Cortex of kidney (tissue), 1 donor: ENCODE measurements around the gene SGK2.

Source experiments
- DNase-seq: peaks from one replicate; lab custom pipeline; 2025; lab: John Stamatoyannopoulos, UW

The SGK2 gene

GRCh38 chr20:43558412-43559146 lies at the start of gene SGK2:
Gene SGK2 (plus strand): TSS chr20:43559027. CDS start chr20:43566496, 7,469 bp downstream.
- no peak for DNase-seq

- DNase-seq: no peak
Measured at GRCh38 chr20:43511879-43512278, 46.9 kb upstream of the SGK2 start.

GRCh38 chr20:43513372-43513930 lies 45.4 kb upstream of the SGK2 start:
- no peak for DNase-seq

GRCh38 chr20:43513931-43514647 lies 44.7 kb upstream of the SGK2 start:
- DNase-seq: no peak

- DNase-seq: no peak
Measured at GRCh38 chr20:43514648-43514999, 44.2 kb upstream of the SGK2 start.

- DNase-seq: no peak
Measured at GRCh38 chr20:43515628-43516027, 43.2 kb upstream of the SGK2 start.

- no peak for DNase-seq
Measured at GRCh38 chr20:43516251-43516824, 42.5 kb upstream of the SGK2 start.

GRCh38 chr20:43520074-43520630 lies 38.7 kb upstream of the SGK2 start:
- no peak for DNase-seq

GRCh38 chr20:43525021-43525420 lies 33.8 kb upstream of the SGK2 start:
- no peak for DNase-seq

- DNase-seq: no peak
Measured at GRCh38 chr20:43528258-43528875, 30.5 kb upstream of the SGK2 start.

GRCh38 chr20:43529051-43529450 lies 29.8 kb upstream of the SGK2 start:
- no peak for DNase-seq

- no peak for DNase-seq
Measured at GRCh38 chr20:43529457-43530153, 29.2 kb upstream of the SGK2 start.

- DNase-seq: no peak
Measured at GRCh38 chr20:43530321-43531090, 28.3 kb upstream of the SGK2 start.

- DNase-seq: no peak
Measured at GRCh38 chr20:43531091-43531443, 27.8 kb upstream of the SGK2 start.

- DNase-seq: no peak
Measured at GRCh38 chr20:43532416-43533055, 26.3 kb upstream of the SGK2 start.

- DNase-seq: no peak
Measured at GRCh38 chr20:43533060-43533459, 25.8 kb upstream of the SGK2 start.

- no peak for DNase-seq
Measured at GRCh38 chr20:43534016-43534415, 24.8 kb upstream of the SGK2 start.

GRCh38 chr20:43534791-43535350 lies 24.0 kb upstream of the SGK2 start:
- no peak for DNase-seq

GRCh38 chr20:43535370-43536004 lies 23.3 kb upstream of the SGK2 start:
- no peak for DNase-seq
